H7 (cell line): ENCODE measurements around the gene KIAA0753. TPM values are rescaled to one million over a fixed set of nuclear protein-coding genes. Genes with fewer than 3 reads are reported as not detected.

ENCODE experiments used
- DNase-seq: peaks from one replicate; pipeline ENCODE4 v3.0.0; 2012
- H3K27me3 ChIP-seq: 2 replicates; pipeline ENCODE4 v1.6.0; 2011; ENCODE audit warnings: mild to moderate bottlenecking, low read length; ENCODE audit not compliant: control insufficient read depth, insufficient read depth
- H3K36me3 ChIP-seq: replicated peaks from 2 replicates; pipeline ENCODE4 v1.5.1; 2011; ENCODE audit warnings: low read length; ENCODE audit not compliant: control insufficient read depth, insufficient read depth
- H3K4me3 ChIP-seq: 2 replicates; pipeline ENCODE4 v1.5.1; 2011; ENCODE audit warnings: low read depth, mild to moderate bottlenecking, control low read depth, low read length, moderate library complexity; ENCODE audit not compliant: insufficient read depth
- total RNA-seq: library from RNA; depleted of rRNA; stranded (reverse); fragments of >200 nt; shearing (Covaris generic); gene quantifications from 2 replicates; pipeline ENCODE4 v1.2.3, GENCODE V29; 2014; rRNA removed

Gene KIAA0753
- total RNA-seq, 1 experiment from 2014 or later = 13.9 TPM

DNA sequence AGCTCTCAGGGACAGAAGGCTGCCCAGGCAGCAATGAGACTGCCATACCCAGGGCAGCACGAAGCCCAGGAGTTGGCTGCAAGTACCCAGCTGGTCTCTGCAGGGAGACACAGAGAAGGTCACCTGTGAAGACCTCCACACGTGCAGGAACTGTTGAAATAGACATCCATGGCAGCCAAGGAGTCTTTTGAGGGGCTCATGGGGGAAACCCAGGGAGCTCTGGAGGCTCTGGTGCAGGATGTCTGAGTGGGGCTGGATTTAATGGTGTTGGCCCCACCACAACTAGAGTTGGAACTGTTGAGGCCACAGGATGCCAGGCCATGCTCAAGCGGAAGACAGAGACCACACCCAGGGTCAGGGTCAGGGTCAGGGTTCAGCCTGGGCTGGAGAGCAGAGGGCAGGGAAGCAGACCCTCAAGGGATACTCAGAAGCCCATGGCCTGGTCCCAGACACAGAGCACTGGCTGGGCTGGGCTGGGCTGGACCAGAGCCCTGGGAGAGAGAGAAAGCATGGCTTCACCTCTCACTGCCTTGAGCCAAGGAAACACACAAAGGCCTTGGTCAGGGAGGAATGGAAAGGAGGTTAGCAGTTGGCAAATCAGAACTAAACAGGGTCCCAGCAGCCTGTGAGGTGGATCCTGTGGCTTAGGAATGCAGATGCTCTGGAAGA is 105.5 kb downstream of the KIAA0753 start:
- Histone ChIP-seq H3K36me3 (no peaks in the 10 kb centered on the region), H3K27me3 (no peaks in the 10 kb centered on the region), H3K4me3 (no peak overlapping the region)
- peak; percentile 58 for DNase-seq

DNA sequence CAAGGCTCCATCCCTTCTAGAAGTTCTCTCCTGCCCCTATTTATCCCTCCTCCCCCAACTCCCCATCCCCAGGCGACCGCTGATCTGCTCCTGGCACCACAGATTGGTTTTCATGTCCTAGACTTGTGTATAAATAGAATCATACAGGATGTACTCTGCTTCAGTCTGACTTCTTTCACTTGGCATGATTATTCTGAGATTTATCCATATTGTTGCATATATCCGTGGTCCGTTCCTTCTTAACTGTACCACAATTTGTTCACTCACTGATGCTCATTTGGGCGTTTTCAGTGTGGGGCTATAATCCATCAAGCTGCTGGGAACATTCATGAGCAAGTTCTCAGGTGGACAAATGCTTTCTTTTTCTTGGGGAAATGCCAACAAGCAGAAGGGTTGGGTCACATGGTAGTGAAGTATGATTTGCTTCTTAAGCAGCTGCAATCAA is 108.0 kb downstream of the KIAA0753 start:
- Histone ChIP-seq H3K4me3 (no peak overlapping the region), H3K36me3 (no peaks in the 10 kb centered on the region), H3K27me3 (no peaks in the 10 kb centered on the region)
- DNase-seq = no peak

DNA sequence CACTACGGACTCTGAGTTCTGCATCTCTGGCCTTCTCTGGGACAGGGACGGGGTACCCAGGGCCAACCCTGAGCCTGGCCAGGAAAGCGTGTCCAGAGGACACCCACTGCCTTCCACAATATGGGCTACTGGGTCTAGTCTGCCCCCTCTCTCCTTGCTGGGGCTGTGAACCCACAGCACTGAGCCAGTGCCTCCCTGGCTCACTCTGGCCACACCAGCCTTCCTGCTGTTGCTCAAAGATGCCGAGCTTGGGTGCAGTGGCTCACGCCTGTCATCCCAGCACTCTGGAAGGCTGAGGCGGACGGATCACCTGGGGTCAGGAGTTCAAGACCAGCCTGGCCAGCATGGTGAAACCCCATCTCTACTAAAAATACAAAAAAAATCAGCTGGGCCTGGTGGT is 108.9 kb downstream of the KIAA0753 start:
- no peaks in the 10 kb centered on the region for H3K36me3 ChIP-seq
- no peaks in the 10 kb centered on the region for H3K27me3 ChIP-seq
- H3K4me3 ChIP-seq = no peak overlapping the region
- DNase-seq = no peak

DNA sequence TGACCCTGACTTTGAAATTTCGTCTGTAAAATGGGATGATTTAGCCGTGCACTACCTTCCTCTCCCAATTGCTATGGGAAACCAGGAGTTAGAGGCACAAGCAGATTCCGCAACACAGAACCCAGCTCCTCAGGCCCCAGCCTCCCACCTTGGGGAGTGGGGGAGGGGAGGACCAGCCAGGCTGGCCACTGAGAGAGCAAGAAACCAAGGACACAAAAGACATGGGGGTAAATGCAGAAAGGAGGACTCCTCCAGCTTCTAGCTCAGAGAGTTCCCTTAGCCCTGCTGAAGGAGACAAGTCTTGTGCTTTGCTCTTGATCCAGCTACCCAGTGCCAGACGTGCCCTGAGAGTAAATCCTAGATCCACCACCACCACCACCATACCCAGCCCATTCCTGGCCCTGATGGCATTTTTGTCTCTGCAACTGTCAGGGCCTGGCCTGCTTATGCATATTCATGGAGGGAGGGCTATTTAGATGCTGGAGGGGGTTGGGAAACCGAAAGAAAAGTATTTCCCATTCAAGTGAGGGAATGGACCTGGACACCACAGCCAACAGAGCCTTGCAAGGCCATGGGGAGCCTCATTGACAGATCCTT is 110.1 kb downstream of the KIAA0753 start:
- H3K4me3 ChIP-seq = no peak overlapping the region
- H3K36me3 ChIP-seq = no peaks in the 10 kb centered on the region
- peak; percentile 57 for DNase-seq
- no peaks in the 10 kb centered on the region for H3K27me3 ChIP-seq

DNA sequence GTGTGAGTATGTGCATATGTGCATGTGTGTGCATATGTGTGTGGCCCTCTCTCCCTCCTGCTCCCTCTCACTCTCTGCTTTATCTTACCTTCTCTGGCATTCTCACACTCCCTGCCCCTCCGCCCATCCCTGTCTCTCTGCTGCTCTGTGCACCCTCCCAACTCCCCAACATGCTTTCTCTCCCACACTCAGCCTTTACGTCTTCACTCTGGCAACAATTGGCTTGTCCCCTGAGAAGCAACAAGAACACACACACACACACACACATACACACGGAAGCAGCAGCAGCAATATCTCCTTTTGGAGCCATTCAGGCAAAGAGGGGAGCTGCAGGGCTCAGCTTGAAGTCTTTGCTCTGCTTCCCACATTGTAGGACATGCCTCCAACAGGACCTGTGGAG is 112.0 kb downstream of the KIAA0753 start:
- DNase-seq = no peak
- no peaks in the 10 kb centered on the region for H3K27me3 ChIP-seq

More for the DNA sequence above, 112.0 kb downstream of the KIAA0753 start:
- H3K4me3 ChIP-seq = no peak overlapping the region
- no peaks in the 10 kb centered on the region for H3K36me3 ChIP-seq

Other genes starting within 250 kb of the KIAA0753 start
- gene AIPL1, start 205.6 kb downstream of the KIAA0753 start, total RNA-seq = 0.11 and 0.28 TPM in 2 replicates
- 93.6 and 115 TPM in 2 replicates for gene PIMREG, start 196.3 kb downstream of the KIAA0753 start, total RNA-seq
- 0.97 and 2.8 TPM in 2 replicates for gene PITPNM3, start 84.2 kb downstream of the KIAA0753 start, total RNA-seq
- gene TXNDC17, start 349 bp upstream of the KIAA0753 start, total RNA-seq = 129 and 172 TPM in 2 replicates
- 3.9 and 6.3 TPM in 2 replicates for gene MED31, start 10.9 kb upstream of the KIAA0753 start, total RNA-seq
- 0.37 and 0.55 TPM in 2 replicates for gene C17orf100, start 11.1 kb upstream of the KIAA0753 start, total RNA-seq
- 0.10 and 0.11 TPM in 2 replicates for gene SLC13A5, start 72.7 kb upstream of the KIAA0753 start, total RNA-seq
- gene XAF1, start 115.3 kb upstream of the KIAA0753 start, total RNA-seq = not detected in 2 replicates
- gene FBXO39, start 135.5 kb upstream of the KIAA0753 start, total RNA-seq = not detected in 2 replicates
- gene TEKT1, start 191.0 kb upstream of the KIAA0753 start, total RNA-seq = not detected in 2 replicates